DOHH2 (cell line): ENCODE data around the gene CCR2.

Experiments
- CTCF ChIP-seq: fragments of 200-600 bp; sonication (generic); IDR thresholded peaks from one replicate; pipeline ENCODE4 v1.5.1; 2014; ENCODE audit warnings: antibody characterized with exemption, mild to moderate bottlenecking, low read depth, low read length; ENCODE audit not compliant: poor library complexity, severe bottlenecking
- EZH2phosphoT487 ChIP-seq: fragments of 200-600 bp; sonication (generic); IDR thresholded peaks from 2 replicates; pipeline ENCODE4 v1.6.1; 2017; ENCODE audit warnings: borderline replicate concordance, mild to moderate bottlenecking, antibody characterized with exemption, low read length, moderate library complexity, mixed read lengths

GRCh38 chr3:46360907-46361306, 7.0 kb downstream of the CCR2 start:
- TF ChIP-seq EZH2phosphoT487: no peak
- no peak for TF ChIP-seq CTCF
